GM23248 (cell line): ENCODE results near the gene CADM1.

ENCODE experiments used
- EZH2 ChIP-seq: fragments of 200-600 bp; sonication (generic); IDR thresholded peaks from 2 replicates; pipeline ENCODE4 v1.6.1; 2018; ENCODE audit warnings: antibody characterized with exemption, mild to moderate bottlenecking; ENCODE audit not compliant: insufficient read depth, poor library complexity, severe bottlenecking
- EZH2phosphoT487 ChIP-seq: fragments of 200-600 bp; sonication (generic); IDR thresholded peaks from 2 replicates; pipeline ENCODE4 v1.6.1; 2018; ENCODE audit warnings: antibody characterized with exemption, moderate library complexity, mild to moderate bottlenecking, low read depth; ENCODE audit not compliant: insufficient read depth

GRCh38 chr11:115166820-115167219 lies 337.4 kb downstream of the CADM1 start:
- no peak for TF ChIP-seq EZH2
- no peak for TF ChIP-seq EZH2phosphoT487
